ENCODE measurements around the gene SHC3.

The SHC3 gene

GRCh38 chr9:89139455-89139854 lies 39.2 kb downstream of the SHC3 start:
- Histone ChIP-seq H3K9ac (ENCODE audit: low read length) (no peak overlapping the region), H3K4me3 (ENCODE audit: low read length) (no peak overlapping the region), H3K27ac (ENCODE audit: low read depth, low read length) (no peak overlapping the region), H3K27me3 (ENCODE audit: control insufficient read depth, insufficient read depth, low read length) (no peaks in the 10 kb centered on the region), H3K36me3 (ENCODE audit: control insufficient read depth, insufficient read depth, low read length) (no peaks in the 10 kb centered on the region), H3K4me1 (ENCODE audit: control insufficient read depth, insufficient read depth, low read length) (peaks cover 12% of the 10 kb centered on the region)

DNA sequence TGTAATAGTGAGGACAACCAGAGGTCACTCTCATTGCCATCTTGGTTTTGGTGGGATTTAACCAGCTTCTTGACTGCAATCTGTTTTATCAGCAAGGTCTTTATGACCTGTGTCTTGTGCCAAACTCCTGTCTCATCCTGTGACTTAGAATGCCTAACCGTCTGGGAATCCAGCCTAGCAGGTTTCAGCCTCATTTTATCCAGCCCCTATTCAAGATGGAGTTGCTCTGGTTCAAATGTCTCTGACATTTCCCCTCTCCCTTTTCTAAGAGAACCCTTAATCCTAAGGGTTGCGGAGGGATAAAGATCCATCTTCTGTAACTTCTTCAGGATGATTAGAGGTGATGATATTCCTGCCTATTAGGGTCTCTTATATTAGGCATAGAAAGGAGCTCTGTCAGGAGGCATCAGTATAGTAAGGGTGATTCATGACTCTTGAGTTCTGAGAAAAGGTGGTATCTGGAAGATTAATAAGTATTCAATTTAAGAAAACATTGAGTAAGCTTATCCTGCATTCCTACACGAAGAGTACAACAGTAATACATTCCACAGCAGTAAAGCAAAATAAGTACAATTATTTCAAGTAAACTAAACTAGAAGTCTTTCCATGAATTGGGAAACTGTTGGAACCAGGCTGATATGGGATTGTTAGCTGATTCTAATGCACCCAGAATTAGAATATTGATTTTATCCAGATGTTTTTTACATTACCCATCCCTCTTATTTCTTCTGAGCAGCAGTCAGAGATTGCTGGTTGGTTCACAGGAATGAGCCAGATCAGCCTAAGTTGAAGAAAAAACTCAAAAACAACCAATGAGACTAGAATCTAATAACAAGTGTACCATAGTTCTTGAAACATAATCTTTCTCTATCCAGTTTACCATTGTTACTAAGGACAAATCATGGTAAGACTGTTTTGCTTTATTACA lies 39.9 kb downstream of the SHC3 start:
- no peak overlapping the region for H3K4me3 ChIP-seq (ENCODE audit: low read length)
- no peak overlapping the region for H3K9ac ChIP-seq (ENCODE audit: low read length)
- H3K27ac ChIP-seq (ENCODE audit: low read depth, low read length): peak overlapping the region; percentile 77
- H3K27me3 ChIP-seq (ENCODE audit: control insufficient read depth, insufficient read depth, low read length): no peaks in the 10 kb centered on the region
- H3K4me1 ChIP-seq (ENCODE audit: control insufficient read depth, insufficient read depth, low read length): peaks cover 12% of the 10 kb centered on the region
- H3K36me3 ChIP-seq (ENCODE audit: control insufficient read depth, insufficient read depth, low read length): no peaks in the 10 kb centered on the region

GRCh38 chr9:89137542-89138462 lies 40.8 kb downstream of the SHC3 start:
- Histone ChIP-seq H3K9ac (ENCODE audit: low read length) (no peak overlapping the region), H3K27ac (ENCODE audit: low read depth, low read length) (peak overlapping the region; percentile 77), H3K36me3 (ENCODE audit: control insufficient read depth, insufficient read depth, low read length) (no peaks in the 10 kb centered on the region), H3K4me3 (ENCODE audit: low read length) (no peak overlapping the region), H3K4me1 (ENCODE audit: control insufficient read depth, insufficient read depth, low read length) (peaks cover 12% of the 10 kb centered on the region), H3K27me3 (ENCODE audit: control insufficient read depth, insufficient read depth, low read length) (no peaks in the 10 kb centered on the region)

- Histone ChIP-seq H3K36me3 (ENCODE audit: control insufficient read depth, insufficient read depth, low read length) (no peaks in the 10 kb centered on the region), H3K4me3 (ENCODE audit: low read length) (no peak overlapping the region), H3K9ac (ENCODE audit: low read length) (no peak overlapping the region), H3K27ac (ENCODE audit: low read depth, low read length) (no peak overlapping the region), H3K4me1 (ENCODE audit: control insufficient read depth, insufficient read depth, low read length) (peaks cover 12% of the 10 kb centered on the region), H3K27me3 (ENCODE audit: control insufficient read depth, insufficient read depth, low read length) (no peaks in the 10 kb centered on the region)
Measured at GRCh38 chr9:89135591-89136166, 42.9 kb downstream of the SHC3 start.

DNA sequence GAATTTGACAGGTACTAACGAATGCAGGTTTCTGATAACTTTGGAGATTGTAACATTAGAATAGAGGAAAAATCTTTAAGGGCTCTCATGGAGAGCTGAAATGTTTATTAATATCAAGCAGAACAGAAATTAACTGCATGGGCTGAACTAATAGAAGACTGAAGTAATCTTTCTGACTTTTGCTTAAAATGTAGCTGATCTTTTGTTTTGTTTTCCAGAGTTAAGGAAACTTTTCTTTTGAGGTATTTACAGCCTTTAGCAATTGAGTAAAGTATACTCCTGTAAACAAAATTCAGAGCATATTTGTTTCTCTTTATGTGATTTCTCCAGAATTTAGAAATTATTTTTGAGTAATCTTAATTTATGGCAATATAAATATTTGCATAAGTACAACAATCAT lies 43.9 kb downstream of the SHC3 start:
- Histone ChIP-seq H3K36me3 (ENCODE audit: control insufficient read depth, insufficient read depth, low read length) (no peaks in the 10 kb centered on the region), H3K27me3 (ENCODE audit: control insufficient read depth, insufficient read depth, low read length) (no peaks in the 10 kb centered on the region), H3K9ac (ENCODE audit: low read length) (no peak overlapping the region), H3K4me1 (ENCODE audit: control insufficient read depth, insufficient read depth, low read length) (peaks cover 12% of the 10 kb centered on the region), H3K27ac (ENCODE audit: low read depth, low read length) (no peak overlapping the region), H3K4me3 (ENCODE audit: low read length) (no peak overlapping the region)

GRCh38 chr9:89122949-89123348 lies 55.7 kb downstream of the SHC3 start:
- Histone ChIP-seq H3K4me1 (ENCODE audit: control insufficient read depth, insufficient read depth, low read length) (no peaks in the 10 kb centered on the region), H3K36me3 (ENCODE audit: control insufficient read depth, insufficient read depth, low read length) (no peaks in the 10 kb centered on the region), H3K27ac (ENCODE audit: low read depth, low read length) (no peak overlapping the region), H3K27me3 (ENCODE audit: control insufficient read depth, insufficient read depth, low read length) (no peaks in the 10 kb centered on the region), H3K4me3 (ENCODE audit: low read length) (no peak overlapping the region), H3K9ac (ENCODE audit: low read length) (no peak overlapping the region)

GRCh38 chr9:89120704-89121103 lies 57.9 kb downstream of the SHC3 start:
- H3K27ac ChIP-seq (ENCODE audit: low read depth, low read length): no peak overlapping the region
- no peaks in the 10 kb centered on the region for H3K27me3 ChIP-seq (ENCODE audit: control insufficient read depth, insufficient read depth, low read length)
- H3K4me1 ChIP-seq (ENCODE audit: control insufficient read depth, insufficient read depth, low read length): no peaks in the 10 kb centered on the region
- H3K4me3 ChIP-seq (ENCODE audit: low read length): no peak overlapping the region
- no peaks in the 10 kb centered on the region for H3K36me3 ChIP-seq (ENCODE audit: control insufficient read depth, insufficient read depth, low read length)
- no peak overlapping the region for H3K9ac ChIP-seq (ENCODE audit: low read length)

DNA sequence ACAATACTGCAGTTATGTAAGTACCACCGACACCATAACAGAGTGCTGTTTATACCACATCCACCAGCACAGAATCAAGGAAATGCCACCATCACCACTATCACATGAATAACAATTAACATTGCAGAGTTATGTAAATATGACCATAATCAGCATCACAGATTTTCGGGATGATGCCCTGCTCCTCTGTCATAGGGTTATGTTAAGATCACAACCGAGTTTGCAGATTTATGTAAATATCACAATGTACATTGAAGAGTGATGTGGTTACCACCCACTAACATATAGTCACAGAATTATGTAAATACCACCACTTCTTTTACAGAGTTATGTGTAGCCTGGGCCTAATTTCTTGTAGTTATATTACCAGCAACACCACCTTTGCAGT lies 61.8 kb downstream of the SHC3 start:
- Histone ChIP-seq H3K4me1 (ENCODE audit: control insufficient read depth, insufficient read depth, low read length) (no peaks in the 10 kb centered on the region), H3K4me3 (ENCODE audit: low read length) (no peak overlapping the region), H3K27ac (ENCODE audit: low read depth, low read length) (no peak overlapping the region)

DNA sequence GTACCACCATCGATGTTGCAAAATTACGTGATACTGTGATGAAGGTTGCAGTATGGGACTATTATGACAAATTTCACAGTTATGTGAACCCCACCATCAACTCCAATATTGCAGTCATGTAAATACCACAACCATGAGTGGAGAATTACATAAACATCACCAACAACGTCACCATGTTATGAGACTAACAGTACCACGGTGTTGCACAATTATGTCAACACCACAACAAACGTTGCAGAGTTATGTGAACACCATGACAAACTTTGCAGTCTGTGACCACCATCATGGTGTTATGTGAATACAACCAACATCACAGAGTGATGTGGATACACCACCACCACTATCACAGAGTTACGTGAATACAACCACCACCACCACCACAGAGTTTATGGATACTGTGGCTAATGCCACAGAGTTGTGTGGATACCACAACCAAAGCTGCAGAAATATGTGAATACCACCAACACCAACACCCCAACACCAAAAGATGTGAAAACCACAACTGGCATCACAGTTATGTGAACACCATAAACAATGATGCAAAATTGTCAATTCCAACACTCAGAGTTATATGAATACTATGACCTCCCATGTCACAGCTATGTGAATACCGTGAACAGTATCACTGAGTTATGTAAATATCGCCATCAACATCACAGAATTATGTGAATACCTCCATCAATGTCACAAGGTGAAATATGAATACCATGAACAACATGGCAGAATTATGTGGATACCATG lies 62.4 kb downstream of the SHC3 start:
- Histone ChIP-seq H3K36me3 (ENCODE audit: control insufficient read depth, insufficient read depth, low read length) (no peaks in the 10 kb centered on the region), H3K4me3 (ENCODE audit: low read length) (no peak overlapping the region), H3K4me1 (ENCODE audit: control insufficient read depth, insufficient read depth, low read length) (no peaks in the 10 kb centered on the region), H3K27me3 (ENCODE audit: control insufficient read depth, insufficient read depth, low read length) (no peaks in the 10 kb centered on the region), H3K27ac (ENCODE audit: low read depth, low read length) (no peak overlapping the region), H3K9ac (ENCODE audit: low read length) (no peak overlapping the region)

More for the DNA sequence above, 61.8 kb downstream of the SHC3 start:
- H3K9ac ChIP-seq (ENCODE audit: low read length): no peak overlapping the region
- H3K36me3 ChIP-seq (ENCODE audit: control insufficient read depth, insufficient read depth, low read length): no peaks in the 10 kb centered on the region
- no peaks in the 10 kb centered on the region for H3K27me3 ChIP-seq (ENCODE audit: control insufficient read depth, insufficient read depth, low read length)

- Histone ChIP-seq H3K27me3 (ENCODE audit: control insufficient read depth, insufficient read depth, low read length) (no peaks in the 10 kb centered on the region), H3K9ac (ENCODE audit: low read length) (no peak overlapping the region), H3K4me1 (ENCODE audit: control insufficient read depth, insufficient read depth, low read length) (no peaks in the 10 kb centered on the region), H3K4me3 (ENCODE audit: low read length) (no peak overlapping the region), H3K27ac (ENCODE audit: low read depth, low read length) (no peak overlapping the region), H3K36me3 (ENCODE audit: control insufficient read depth, insufficient read depth, low read length) (no peaks in the 10 kb centered on the region)
Measured at GRCh38 chr9:89115426-89115825, 63.2 kb downstream of the SHC3 start.

- no peaks in the 10 kb centered on the region for H3K36me3 ChIP-seq (ENCODE audit: control insufficient read depth, insufficient read depth, low read length)
- H3K4me3 ChIP-seq (ENCODE audit: low read length): no peak overlapping the region
- H3K27me3 ChIP-seq (ENCODE audit: control insufficient read depth, insufficient read depth, low read length): no peaks in the 10 kb centered on the region
- H3K27ac ChIP-seq (ENCODE audit: low read depth, low read length): no peak overlapping the region
- no peak overlapping the region for H3K9ac ChIP-seq (ENCODE audit: low read length)
- H3K4me1 ChIP-seq (ENCODE audit: control insufficient read depth, insufficient read depth, low read length): no peaks in the 10 kb centered on the region
Measured at GRCh38 chr9:89114741-89115140, 63.9 kb downstream of the SHC3 start.

DNA sequence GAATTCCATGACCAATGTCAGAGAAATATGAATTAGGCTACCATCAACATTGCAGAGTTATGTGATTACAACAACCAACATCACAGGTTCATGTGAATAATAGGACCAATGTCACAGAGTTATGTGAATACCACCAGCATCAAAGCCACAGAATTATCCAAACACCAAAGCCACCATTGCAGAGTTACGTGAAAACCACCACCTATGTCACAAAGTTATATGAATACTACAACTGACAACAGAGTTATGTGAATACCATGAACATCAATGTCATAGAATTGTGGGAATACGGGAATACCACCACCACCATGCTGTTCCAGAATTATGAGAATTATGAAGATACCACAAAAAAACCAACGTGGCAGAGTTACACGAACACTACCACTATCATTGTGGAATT lies 64.8 kb downstream of the SHC3 start:
- Histone ChIP-seq H3K36me3 (ENCODE audit: control insufficient read depth, insufficient read depth, low read length) (no peaks in the 10 kb centered on the region), H3K4me1 (ENCODE audit: control insufficient read depth, insufficient read depth, low read length) (no peaks in the 10 kb centered on the region), H3K9ac (ENCODE audit: low read length) (no peak overlapping the region), H3K4me3 (ENCODE audit: low read length) (no peak overlapping the region), H3K27ac (ENCODE audit: low read depth, low read length) (no peak overlapping the region), H3K27me3 (ENCODE audit: control insufficient read depth, insufficient read depth, low read length) (no peaks in the 10 kb centered on the region)
